DND-41 (cell line): Measurements from ENCODE around the gene ACBD6.

Experiments
- EZH2 ChIP-seq: IDR thresholded peaks from 3 replicates; pipeline ENCODE4 v1.6.1; 2012; ENCODE audit warnings: borderline replicate concordance, low read depth, mild to moderate bottlenecking, moderate library complexity, low read length, inconsistent platforms; ENCODE audit not compliant: severe bottlenecking
- TF ChIP-seq, protein P1 (sequence below): IDR thresholded peaks from 2 replicates; pipeline ENCODE4 v1.5.1; 2012; ENCODE audit warnings: borderline replicate concordance, low read length, moderate library complexity, mild to moderate bottlenecking; ENCODE audit not compliant: poor library complexity, severe bottlenecking; ENCODE audit errors: extremely low read depth

DNA sequence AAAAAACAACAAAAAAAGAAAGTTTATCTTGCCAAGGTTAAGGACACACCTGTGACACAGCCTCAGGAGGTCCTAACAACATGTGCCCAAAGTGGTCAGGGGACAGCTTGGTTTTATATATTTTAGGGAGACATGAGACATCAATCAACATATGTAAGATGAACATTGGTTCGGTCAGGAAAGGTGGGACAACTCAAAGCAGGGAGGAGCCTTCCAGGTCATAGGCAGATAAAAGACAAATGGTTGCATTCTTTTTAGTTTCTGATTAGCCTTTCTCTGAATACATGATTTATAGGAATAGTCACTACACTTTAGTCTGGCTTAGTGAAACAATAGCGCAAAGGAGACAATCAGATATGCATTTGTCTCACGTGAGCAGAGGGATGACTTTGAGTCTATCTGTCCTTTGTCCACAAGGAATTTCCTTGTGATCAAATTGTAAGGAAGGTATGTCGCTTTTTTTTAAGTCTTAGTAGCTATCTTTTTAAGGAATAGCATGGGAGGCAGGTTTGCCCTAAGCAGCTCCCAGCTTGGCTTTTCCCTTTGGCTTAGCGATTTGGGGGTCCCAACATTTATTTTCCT is 33.1 kb upstream of the ACBD6 start:
- TF ChIP-seq, protein P1, sequence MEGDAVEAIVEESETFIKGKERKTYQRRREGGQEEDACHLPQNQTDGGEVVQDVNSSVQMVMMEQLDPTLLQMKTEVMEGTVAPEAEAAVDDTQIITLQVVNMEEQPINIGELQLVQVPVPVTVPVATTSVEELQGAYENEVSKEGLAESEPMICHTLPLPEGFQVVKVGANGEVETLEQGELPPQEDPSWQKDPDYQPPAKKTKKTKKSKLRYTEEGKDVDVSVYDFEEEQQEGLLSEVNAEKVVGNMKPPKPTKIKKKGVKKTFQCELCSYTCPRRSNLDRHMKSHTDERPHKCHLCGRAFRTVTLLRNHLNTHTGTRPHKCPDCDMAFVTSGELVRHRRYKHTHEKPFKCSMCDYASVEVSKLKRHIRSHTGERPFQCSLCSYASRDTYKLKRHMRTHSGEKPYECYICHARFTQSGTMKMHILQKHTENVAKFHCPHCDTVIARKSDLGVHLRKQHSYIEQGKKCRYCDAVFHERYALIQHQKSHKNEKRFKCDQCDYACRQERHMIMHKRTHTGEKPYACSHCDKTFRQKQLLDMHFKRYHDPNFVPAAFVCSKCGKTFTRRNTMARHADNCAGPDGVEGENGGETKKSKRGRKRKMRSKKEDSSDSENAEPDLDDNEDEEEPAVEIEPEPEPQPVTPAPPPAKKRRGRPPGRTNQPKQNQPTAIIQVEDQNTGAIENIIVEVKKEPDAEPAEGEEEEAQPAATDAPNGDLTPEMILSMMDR = no peak
- no peak for TF ChIP-seq EZH2
